Neural progenitor cell (in vitro differentiated cells): ENCODE results near the gene HOXD11. TPM values are rescaled to one million over a fixed set of nuclear protein-coding genes. Genes with fewer than 3 reads are reported as not detected.
A peak's percentile ranks its signal among the peaks of the same experiment; 100 is the strongest.

Experiments used
- DNase-seq: peaks from one replicate; pipeline ENCODE4 v3.0.0-alpha.2; 2016; ENCODE audit warnings: low spot score
- H2AFZ ChIP-seq: fragments of 200-600 bp; sonication (generic); replicated peaks from 2 replicates; pipeline ENCODE4 v1.6.1; 2016; ENCODE audit warnings: antibody characterized with exemption
- H3F3A ChIP-seq: fragments of 200-600 bp; sonication (generic); 2 replicates; pipeline ENCODE4 v1.6.1; 2016; ENCODE audit warnings: antibody characterized with exemption, low read depth
- H3K27ac ChIP-seq: fragments of 200-600 bp; sonication (generic); 2 replicates; pipeline ENCODE4 v1.5.1; 2016; ENCODE audit warnings: mild to moderate bottlenecking
- H3K27me3 ChIP-seq: fragments of 200-600 bp; sonication (generic); 2 replicates; pipeline ENCODE4 v1.6.1; 2016; ENCODE audit warnings: mild to moderate bottlenecking, moderate library complexity
- H3K36me3 ChIP-seq: fragments of 200-600 bp; sonication (generic); 2 replicates; pipeline ENCODE4 v1.5.1; 2016
- H3K4me1 ChIP-seq: fragments of 200-600 bp; sonication (generic); 2 replicates; pipeline ENCODE4 v1.6.1; 2016; ENCODE audit warnings: mixed run types
- H3K4me2 ChIP-seq: fragments of 200-600 bp; sonication (generic); 2 replicates; pipeline ENCODE4 v1.6.1; 2016
- H3K4me3 ChIP-seq: fragments of 200-600 bp; sonication (generic); 2 replicates; pipeline ENCODE4 v1.5.1; 2016
- H3K79me2 ChIP-seq: fragments of 200-600 bp; sonication (generic); 2 replicates; pipeline ENCODE4 v1.6.1; 2016; ENCODE audit warnings: low read depth
- H3K9ac ChIP-seq: fragments of 200-600 bp; sonication (generic); 2 replicates; pipeline ENCODE4 v1.6.1; 2016
- H3K9me3 ChIP-seq: fragments of 200-600 bp; sonication (generic); 2 replicates; pipeline ENCODE4 v1.5.1; 2016; ENCODE audit warnings: low read depth
- H4K20me1 ChIP-seq: fragments of 200-600 bp; sonication (generic); 2 replicates; pipeline ENCODE4 v1.6.1; 2016; ENCODE audit warnings: low read depth
- H3K27ac Mint-ChIP-seq: 3 replicates; pipeline ENCODE4 v1.8.0; 2021; ENCODE audit warnings: mixed read lengths
- H3K27me3 Mint-ChIP-seq: 2 replicates; pipeline ENCODE4 v1.8.0; 2022; ENCODE audit warnings: low read depth, mild to moderate bottlenecking, inconsistent platforms, moderate library complexity, mixed read lengths; ENCODE audit not compliant: insufficient read depth
- H3K36me3 Mint-ChIP-seq: 3 replicates; pipeline ENCODE4 v1.8.0; 2021; ENCODE audit warnings: mixed read lengths
- H3K4me1 Mint-ChIP-seq: 3 replicates; pipeline ENCODE4 v1.8.0; 2021; ENCODE audit warnings: mixed read lengths
- H3K4me3 Mint-ChIP-seq: 3 replicates; pipeline ENCODE4 v1.8.0; 2021; ENCODE audit warnings: mild to moderate bottlenecking, moderate library complexity, mixed read lengths
- H3K9me3 Mint-ChIP-seq: 3 replicates; pipeline ENCODE4 v1.8.0; 2020; ENCODE audit warnings: mixed read lengths
- EZH2 ChIP-seq: fragments of 200-600 bp; sonication (generic); IDR thresholded peaks from 2 replicates; pipeline ENCODE4 v1.6.1; 2017; ENCODE audit warnings: antibody characterized with exemption, mild to moderate bottlenecking, moderate library complexity
- EZH2phosphoT487 ChIP-seq: fragments of 200-600 bp; sonication (generic); IDR thresholded peaks from 2 replicates; pipeline ENCODE4 v1.6.1; 2017; ENCODE audit warnings: antibody characterized with exemption
- total RNA-seq: library from RNA; depleted of rRNA; stranded (reverse); fragments of >200 nt; gene quantifications from 2 replicates; pipeline ENCODE4 v1.2.3, GENCODE V29; 2015; ENCODE audit warnings: low replicate concordance
- TF ChIP-seq, protein P1 (sequence below): fragments of 200-600 bp; sonication (generic); IDR thresholded peaks from 2 replicates; pipeline ENCODE4 v1.5.1; 2017; ENCODE audit warnings: antibody characterized with exemption, mild to moderate bottlenecking

Gene HOXD11
- total RNA-seq, 1 donor from 2014 or later = not detected

DNA sequence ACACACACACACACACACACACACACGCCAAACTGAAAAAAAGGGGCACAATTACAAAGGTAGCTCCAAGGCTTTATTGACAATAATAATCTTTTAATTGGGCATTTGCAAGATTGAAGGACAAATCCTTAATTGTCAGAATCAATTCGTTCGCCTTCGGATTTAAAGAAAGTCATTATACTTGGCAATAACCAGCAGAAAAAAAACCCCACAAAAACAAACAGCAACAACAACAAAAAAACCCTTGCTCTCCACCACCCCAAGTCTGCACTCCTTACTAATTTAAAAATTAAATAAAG is 20.6 kb downstream of the HOXD11 start:
- no peak overlapping the region for H3K4me3 Mint-ChIP-seq
- Histone ChIP-seq H3K4me3 (no peak overlapping the region), H4K20me1 (peaks cover 88% of the 10 kb centered on the region), H3K27me3 (peaks cover 100% of the 10 kb centered on the region), H3K79me2 (no peaks in the 10 kb centered on the region), H3K9ac (no peak overlapping the region), H3K4me2 (no peak overlapping the region), H3K9me3 (no peaks in the 10 kb centered on the region), H2AFZ (no peak overlapping the region), H3K36me3 (no peaks in the 10 kb centered on the region), H3K27ac (no peak overlapping the region), H3K4me1 (peaks cover 3% of the 10 kb centered on the region), H3F3A (peaks cover 3% of the 10 kb centered on the region)
- peaks cover 11% of the 10 kb centered on the region for H3K9me3 Mint-ChIP-seq
- no peak overlapping the region for H3K27ac Mint-ChIP-seq
- peaks cover 85% of the 10 kb centered on the region for H3K27me3 Mint-ChIP-seq
- no peaks in the 10 kb centered on the region for H3K36me3 Mint-ChIP-seq
- DNase-seq = no peak
- no peak for TF ChIP-seq EZH2
- TF ChIP-seq, protein P1, sequence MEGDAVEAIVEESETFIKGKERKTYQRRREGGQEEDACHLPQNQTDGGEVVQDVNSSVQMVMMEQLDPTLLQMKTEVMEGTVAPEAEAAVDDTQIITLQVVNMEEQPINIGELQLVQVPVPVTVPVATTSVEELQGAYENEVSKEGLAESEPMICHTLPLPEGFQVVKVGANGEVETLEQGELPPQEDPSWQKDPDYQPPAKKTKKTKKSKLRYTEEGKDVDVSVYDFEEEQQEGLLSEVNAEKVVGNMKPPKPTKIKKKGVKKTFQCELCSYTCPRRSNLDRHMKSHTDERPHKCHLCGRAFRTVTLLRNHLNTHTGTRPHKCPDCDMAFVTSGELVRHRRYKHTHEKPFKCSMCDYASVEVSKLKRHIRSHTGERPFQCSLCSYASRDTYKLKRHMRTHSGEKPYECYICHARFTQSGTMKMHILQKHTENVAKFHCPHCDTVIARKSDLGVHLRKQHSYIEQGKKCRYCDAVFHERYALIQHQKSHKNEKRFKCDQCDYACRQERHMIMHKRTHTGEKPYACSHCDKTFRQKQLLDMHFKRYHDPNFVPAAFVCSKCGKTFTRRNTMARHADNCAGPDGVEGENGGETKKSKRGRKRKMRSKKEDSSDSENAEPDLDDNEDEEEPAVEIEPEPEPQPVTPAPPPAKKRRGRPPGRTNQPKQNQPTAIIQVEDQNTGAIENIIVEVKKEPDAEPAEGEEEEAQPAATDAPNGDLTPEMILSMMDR = no peak
- TF ChIP-seq EZH2phosphoT487 = no peak
- H3K4me1 Mint-ChIP-seq = peaks cover 17% of the 10 kb centered on the region

- no peak overlapping the region for H3K9ac ChIP-seq
- H3K9me3 ChIP-seq = no peaks in the 10 kb centered on the region
- Mint-ChIP-seq H3K27me3 (peaks cover 90% of the 10 kb centered on the region), H3K36me3 (no peaks in the 10 kb centered on the region), H3K9me3 (peaks cover 11% of the 10 kb centered on the region), H3K4me3 (peak overlapping the region; percentile 79), H3K4me1 (peaks cover 17% of the 10 kb centered on the region), H3K27ac (no peak overlapping the region)
- peak; percentile 68 for DNase-seq
- H3K79me2 ChIP-seq = no peaks in the 10 kb centered on the region
- H3F3A ChIP-seq = peaks cover 3% of the 10 kb centered on the region
- H3K27me3 ChIP-seq = peaks cover 100% of the 10 kb centered on the region
- H3K4me1 ChIP-seq = peaks cover 3% of the 10 kb centered on the region
- TF ChIP-seq, protein P1 = no peak
- peak; percentile 9 for TF ChIP-seq EZH2
- peak; percentile 33 for TF ChIP-seq EZH2phosphoT487
- H3K4me3 ChIP-seq = no peak overlapping the region
- peak overlapping the region; percentile 69 for H3K4me2 ChIP-seq
- H2AFZ ChIP-seq = no peak overlapping the region
- H3K36me3 ChIP-seq = no peaks in the 10 kb centered on the region
- H4K20me1 ChIP-seq = peaks cover 90% of the 10 kb centered on the region
- no peak overlapping the region for H3K27ac ChIP-seq
These were observed 21.3 kb downstream of the HOXD11 start for GRCh38 chr2:176128172-176128981.

DNA sequence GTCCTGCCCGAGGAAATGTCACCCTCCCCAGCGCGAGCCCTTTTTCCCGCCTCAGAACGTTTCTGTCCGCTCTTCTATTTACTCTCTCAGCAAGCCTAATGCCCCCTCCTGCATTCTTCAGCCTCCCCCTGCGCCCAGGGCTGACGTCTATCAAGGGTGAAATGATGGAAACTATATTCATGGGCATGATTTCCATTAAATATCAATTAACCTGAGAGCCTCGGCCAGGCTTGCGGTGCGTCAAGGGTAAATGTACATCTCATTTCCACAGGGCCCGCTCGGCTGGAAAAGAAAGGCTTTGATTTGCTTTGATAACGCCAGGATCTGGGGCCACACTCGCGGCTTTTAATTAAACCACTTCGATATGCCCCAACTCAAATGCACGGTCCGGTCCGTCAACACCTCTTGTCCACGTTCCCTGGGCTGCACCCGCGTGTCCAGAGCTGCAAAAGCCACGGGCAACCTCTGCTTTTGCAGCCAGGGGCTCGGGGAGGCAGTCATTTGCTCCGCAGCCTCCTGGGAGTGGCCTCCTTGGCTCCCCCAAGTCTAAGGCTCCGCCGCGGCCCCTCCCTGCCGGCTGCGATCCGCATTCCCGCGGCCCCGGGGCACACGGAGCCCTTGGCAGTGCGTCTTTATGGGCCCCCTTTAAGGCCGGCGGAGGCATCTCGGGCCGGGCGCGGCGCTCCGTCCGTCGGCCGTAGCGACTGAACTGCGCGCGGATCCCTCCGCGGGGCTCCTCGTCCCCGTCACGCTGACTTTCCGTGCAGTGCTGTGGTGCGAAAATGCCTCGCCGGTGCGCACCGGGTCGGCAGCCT is 22.1 kb downstream of the HOXD11 start, which contains the start of gene HOXD8:
Gene HOXD8 (plus strand): TSS at position 724 of the 815 bp plus-strand sequence. CDS start 662 bp downstream, outside the sequence.
- Mint-ChIP-seq H3K27me3 (peaks cover 90% of the 10 kb centered on the region), H3K36me3 (no peaks in the 10 kb centered on the region), H3K27ac (no peak within 1 kb of the TSS), H3K4me3 (peak within 1 kb of the TSS; percentile 79), H3K4me1 (peaks cover 12% of the 10 kb centered on the region), H3K9me3 (peaks cover 8% of the 10 kb centered on the region)
- Histone ChIP-seq H3K36me3 (no peaks in the 10 kb centered on the region), H3K4me2 (peak within 1 kb of the TSS; percentile 69), H3K4me3 (peak within 1 kb of the TSS; percentile 39), H3F3A (peaks cover 3% of the 10 kb centered on the region), H4K20me1 (peaks cover 90% of the 10 kb centered on the region), H3K27ac (no peak within 1 kb of the TSS), H2AFZ (no peak within 1 kb of the TSS), H3K27me3 (peaks cover 100% of the 10 kb centered on the region), H3K79me2 (no peaks in the 10 kb centered on the region), H3K9me3 (no peaks in the 10 kb centered on the region), H3K9ac (no peak within 1 kb of the TSS), H3K4me1 (peaks cover 3% of the 10 kb centered on the region)
- peak; percentile 95 for TF ChIP-seq EZH2
- TF ChIP-seq, protein P1 = no peak
- peak; percentile 92 for TF ChIP-seq EZH2phosphoT487
- DNase-seq = peak; percentile 88
